NCI-H345 (cell line): ENCODE results near the gene TSC22D4.
"Not testable (repeated sequence)": the region's sequence is repeated elsewhere in the genome, so short reads cannot be mapped to it uniquely, and the experiment has no call there.

Experiments
- DNase-seq: peaks from one replicate; lab custom pipeline; 2025; lab: John Stamatoyannopoulos, UW

TSC22D4 gene

GRCh38 chr7:100472854-100473499, 6.0 kb downstream of the TSC22D4 start:
- no peak for DNase-seq

- DNase-seq = no peak
Measured at GRCh38 chr7:100472121-100472851, 6.7 kb downstream of the TSC22D4 start.

GRCh38 chr7:100471021-100471420, 8.0 kb downstream of the TSC22D4 start:
- no peak for DNase-seq

- DNase-seq = peak; percentile 73
Measured at GRCh38 chr7:100469227-100470044, 9.6 kb downstream of the TSC22D4 start.

- no peak for DNase-seq
Measured at GRCh38 chr7:100467638-100468373, 11.2 kb downstream of the TSC22D4 start.

GRCh38 chr7:100466653-100467605, 12.1 kb downstream of the TSC22D4 start:
- no peak for DNase-seq

GRCh38 chr7:100465702-100466311, 13.2 kb downstream of the TSC22D4 start:
- DNase-seq = peak; percentile 61

GRCh38 chr7:100465299-100465698, 13.7 kb downstream of the TSC22D4 start:
- DNase-seq = no peak

- DNase-seq = no peak
Measured at GRCh38 chr7:100464791-100465190, 14.2 kb downstream of the TSC22D4 start.

GRCh38 chr7:100464210-100464660, 14.8 kb downstream of the TSC22D4 start, which contains the start of gene SPACDR:
TSS of gene SPACDR (minus strand) at chr7:100464260. CDS start at chr7:100464025, 235 bp downstream.
- DNase-seq = no peak

- DNase-seq = no peak
Measured at GRCh38 chr7:100457033-100457432, 22.0 kb downstream of the TSC22D4 start.

GRCh38 chr7:100456562-100456961, 22.5 kb downstream of the TSC22D4 start:
- no peak for DNase-seq

GRCh38 chr7:100455206-100455605, 23.8 kb downstream of the TSC22D4 start:
- DNase-seq = no peak

GRCh38 chr7:100453854-100454253, 25.2 kb downstream of the TSC22D4 start:
- DNase-seq = not testable (repeated sequence)

GRCh38 chr7:100452513-100452912, 26.5 kb downstream of the TSC22D4 start:
- no peak for DNase-seq

- no peak for DNase-seq
Measured at GRCh38 chr7:100449190-100449795, 29.7 kb downstream of the TSC22D4 start.

- DNase-seq = not testable (repeated sequence)
Measured at GRCh38 chr7:100447363-100447762, 31.7 kb downstream of the TSC22D4 start.

- DNase-seq = no peak
Measured at GRCh38 chr7:100446040-100446439, 33.0 kb downstream of the TSC22D4 start.
